BLaER1 (cell line): ENCODE data around the gene BTBD1.

Source experiments
- H3K27ac ChIP-seq: shearing (Covaris generic); formaldehyde crosslinking; 2 replicates; pipeline ENCODE4 v1.8.1; 2022
- H3K27me3 ChIP-seq: shearing (Covaris generic); formaldehyde crosslinking; 2 replicates; pipeline ENCODE4 v1.8.1; 2022
- H3K36me3 ChIP-seq: shearing (Covaris generic); formaldehyde crosslinking; 2 replicates; pipeline ENCODE4 v1.8.1; 2022
- H3K4me1 ChIP-seq: shearing (Covaris generic); formaldehyde crosslinking; 2 replicates; pipeline ENCODE4 v1.8.1; 2022
- H3K4me2 ChIP-seq: shearing (Covaris generic); formaldehyde crosslinking; 2 replicates; pipeline ENCODE4 v1.8.1; 2022
- H3K4me3 ChIP-seq: shearing (Covaris generic); formaldehyde crosslinking; 2 replicates; pipeline ENCODE4 v1.8.1; 2022
- H3K9ac ChIP-seq: shearing (Covaris generic); formaldehyde crosslinking; 2 replicates; pipeline ENCODE4 v1.8.1; 2022
- H3K9me3 ChIP-seq: shearing (Covaris generic); formaldehyde crosslinking; 2 replicates; pipeline ENCODE4 v1.8.1; 2022
- H4K20me1 ChIP-seq: shearing (Covaris generic); formaldehyde crosslinking; 2 replicates; pipeline ENCODE4 v1.8.1; 2022
- Cebpa-rat ChIP-seq: shearing (Covaris generic); IDR thresholded peaks from 2 replicates; pipeline ENCODE4 v1.8.1; 2022

BTBD1 gene

DNA sequence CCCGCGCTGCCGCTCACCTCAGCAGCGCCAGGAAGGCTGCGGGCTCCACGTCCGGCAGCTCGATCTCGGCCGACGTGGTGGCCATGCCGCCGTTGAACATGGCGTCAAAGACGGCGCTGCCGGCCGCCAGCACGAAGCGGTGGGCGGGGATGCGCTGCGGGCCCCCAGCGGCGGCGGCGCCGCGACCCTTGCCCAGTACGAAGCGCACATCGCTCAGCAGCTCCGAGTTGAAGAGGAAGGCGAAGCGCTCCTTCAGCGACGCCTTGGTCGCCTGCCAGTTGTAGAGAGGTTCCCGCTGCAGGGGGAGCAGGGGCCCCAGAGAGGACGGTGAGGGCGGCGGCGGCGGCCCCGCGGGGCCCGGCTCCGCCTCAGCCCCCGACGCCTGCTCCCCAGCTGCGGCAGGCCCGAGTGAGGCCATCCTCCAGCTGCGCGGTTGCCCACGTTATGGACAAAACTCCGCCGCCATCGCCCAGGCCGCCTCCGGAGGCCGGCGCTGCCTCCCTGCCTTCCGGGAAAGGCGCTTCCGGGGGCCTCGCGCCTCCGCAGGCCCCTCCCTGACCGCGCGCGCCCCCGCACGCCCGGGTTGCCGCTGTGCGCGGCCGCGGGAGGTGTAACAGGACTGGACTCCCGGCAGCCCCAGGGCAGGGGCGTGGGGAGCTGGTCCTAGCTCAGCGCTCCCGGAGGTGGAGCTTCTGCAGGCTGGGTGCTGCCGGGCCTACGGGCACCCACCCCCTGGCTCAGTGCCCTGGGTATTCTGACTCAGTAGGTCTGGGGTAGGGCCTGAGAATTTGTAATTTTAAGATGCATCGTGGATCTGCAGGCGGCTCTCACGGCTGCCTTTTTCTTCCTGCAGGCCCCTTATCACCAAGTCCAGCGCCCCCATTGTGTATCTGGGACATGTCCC lies at the start of gene BTBD1:
Gene BTBD1 (minus strand): TSS at position 519 of the 904 bp plus-strand sequence. CDS start 101 bp downstream, at position 418.
- Histone ChIP-seq H3K4me2 (peak within 1 kb of the TSS; percentile 96), H4K20me1 (peaks cover 43% of the 10 kb centered on the region), H3K9me3 (peaks cover 9% of the 10 kb centered on the region; the same call in 1 of the 2 replicates), H3K27me3 (no peaks in the 10 kb centered on the region), H3K4me3 (peak within 1 kb of the TSS; percentile 91), H3K36me3 (peaks cover 9% of the 10 kb centered on the region; the same call in 1 of the 2 replicates), H3K4me1 (peaks cover 49% of the 10 kb centered on the region), H3K9ac (peak within 1 kb of the TSS; percentile 97), H3K27ac (peak within 1 kb of the TSS; percentile 97)
- TF ChIP-seq Cebpa-rat, result no peak

DNA sequence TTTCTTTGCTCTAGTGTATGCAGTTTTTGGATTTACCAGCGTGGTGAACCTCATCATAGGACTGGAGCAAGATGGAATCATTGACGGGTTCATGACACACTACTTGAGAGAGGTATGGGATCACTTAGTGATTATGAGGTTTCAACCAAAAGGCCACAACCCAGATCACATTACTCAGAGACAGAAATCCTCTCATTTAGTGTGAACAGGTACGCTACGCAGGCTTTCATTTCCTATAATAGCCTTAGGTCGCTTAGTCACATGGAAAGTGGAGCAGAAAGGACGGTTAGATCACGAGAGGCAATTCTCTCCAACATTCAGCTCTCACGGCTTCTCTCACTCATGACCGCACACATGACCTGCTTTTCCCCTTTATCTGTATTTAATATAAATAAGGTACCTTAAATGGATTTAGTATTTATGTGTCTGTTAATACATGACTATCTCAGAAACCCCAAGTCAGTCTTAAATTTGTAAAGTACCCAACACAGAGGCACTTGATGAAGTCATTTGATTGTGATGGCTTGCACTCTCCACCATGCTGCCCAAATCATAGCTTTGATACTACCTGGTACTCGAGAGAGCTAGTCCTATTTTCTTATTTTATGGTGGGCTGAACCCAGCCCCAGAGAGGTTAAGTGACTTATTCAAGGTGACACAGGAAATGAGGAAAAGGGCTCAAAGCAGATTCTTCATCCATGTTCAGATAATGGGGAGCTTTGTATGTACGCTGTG lies 48.9 kb upstream of the BTBD1 start:
- no peaks in the 10 kb centered on the region for H4K20me1 ChIP-seq
- peaks cover 11% of the 10 kb centered on the region for H3K4me1 ChIP-seq
- H3K4me2 ChIP-seq, result no peak overlapping the region
- no peak overlapping the region for H3K4me3 ChIP-seq
- peaks cover 35% of the 10 kb centered on the region; the same call in 1 of the 2 replicates for H3K36me3 ChIP-seq
- no peak overlapping the region for H3K9ac ChIP-seq
- no peak for TF ChIP-seq Cebpa-rat
- no peaks in the 10 kb centered on the region for H3K9me3 ChIP-seq
- no peaks in the 10 kb centered on the region for H3K27me3 ChIP-seq
- H3K27ac ChIP-seq, result no peak overlapping the region

DNA sequence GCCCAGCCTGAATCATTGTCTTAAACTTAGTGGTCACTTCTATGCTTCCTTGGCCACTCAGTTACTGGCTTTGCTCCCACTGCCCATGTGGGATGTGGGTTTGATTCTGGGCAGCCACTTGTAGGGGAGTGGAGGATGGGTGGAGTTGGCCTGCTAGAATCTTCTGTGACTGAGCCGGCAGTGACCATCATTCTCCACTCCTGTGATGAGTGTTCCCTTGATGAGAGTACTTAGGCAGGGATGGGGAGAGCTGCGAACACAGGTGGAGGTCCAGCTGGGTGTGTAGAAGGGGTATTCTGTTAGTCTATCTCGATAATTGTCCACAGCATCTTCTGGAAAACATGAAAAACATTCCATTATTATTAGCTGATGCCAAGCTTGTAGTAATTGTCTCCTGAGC lies 48.4 kb upstream of the BTBD1 start:
- TF ChIP-seq Cebpa-rat, result no peak
- H3K4me3 ChIP-seq, result no peak overlapping the region

DNA sequence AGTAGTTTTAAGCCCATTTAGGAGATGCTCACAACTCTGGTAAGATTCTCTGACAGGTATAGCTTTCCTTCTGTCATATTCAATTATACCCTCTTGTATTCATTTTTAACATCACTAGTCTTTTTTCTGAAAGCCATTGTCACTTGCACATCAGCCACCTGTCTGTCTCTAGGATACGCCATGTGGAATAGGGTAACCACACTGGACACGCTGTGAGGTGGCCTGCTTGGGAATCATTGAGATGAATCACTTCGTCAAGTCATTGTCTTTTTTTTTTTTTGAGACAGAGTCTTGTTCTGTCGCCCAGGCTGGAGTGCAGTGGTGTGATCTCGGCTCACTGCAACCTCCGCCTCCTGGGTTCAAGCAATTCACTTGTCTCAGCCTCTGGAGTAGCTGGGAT lies 47.8 kb upstream of the BTBD1 start:
- no peak overlapping the region for H3K4me2 ChIP-seq
- TF ChIP-seq Cebpa-rat, result no peak
- no peak overlapping the region for H3K9ac ChIP-seq
- no peak overlapping the region for H3K27ac ChIP-seq
- no peak overlapping the region for H3K4me3 ChIP-seq
- peaks cover 22% of the 10 kb centered on the region for H3K4me1 ChIP-seq
- H3K9me3 ChIP-seq, result no peaks in the 10 kb centered on the region
- H4K20me1 ChIP-seq, result no peaks in the 10 kb centered on the region
- H3K36me3 ChIP-seq, result peaks cover 29% of the 10 kb centered on the region; the same call in 1 of the 2 replicates
- peaks cover under 1% of the 10 kb centered on the region; the same call in 1 of the 2 replicates for H3K27me3 ChIP-seq

More for the DNA sequence above, 48.4 kb upstream of the BTBD1 start:
- Histone ChIP-seq H3K4me2 (no peak overlapping the region), H4K20me1 (no peaks in the 10 kb centered on the region), H3K9me3 (no peaks in the 10 kb centered on the region), H3K27ac (no peak overlapping the region), H3K9ac (no peak overlapping the region), H3K27me3 (no peaks in the 10 kb centered on the region), H3K36me3 (peaks cover 34% of the 10 kb centered on the region; the same call in 1 of the 2 replicates), H3K4me1 (peaks cover 16% of the 10 kb centered on the region)

DNA sequence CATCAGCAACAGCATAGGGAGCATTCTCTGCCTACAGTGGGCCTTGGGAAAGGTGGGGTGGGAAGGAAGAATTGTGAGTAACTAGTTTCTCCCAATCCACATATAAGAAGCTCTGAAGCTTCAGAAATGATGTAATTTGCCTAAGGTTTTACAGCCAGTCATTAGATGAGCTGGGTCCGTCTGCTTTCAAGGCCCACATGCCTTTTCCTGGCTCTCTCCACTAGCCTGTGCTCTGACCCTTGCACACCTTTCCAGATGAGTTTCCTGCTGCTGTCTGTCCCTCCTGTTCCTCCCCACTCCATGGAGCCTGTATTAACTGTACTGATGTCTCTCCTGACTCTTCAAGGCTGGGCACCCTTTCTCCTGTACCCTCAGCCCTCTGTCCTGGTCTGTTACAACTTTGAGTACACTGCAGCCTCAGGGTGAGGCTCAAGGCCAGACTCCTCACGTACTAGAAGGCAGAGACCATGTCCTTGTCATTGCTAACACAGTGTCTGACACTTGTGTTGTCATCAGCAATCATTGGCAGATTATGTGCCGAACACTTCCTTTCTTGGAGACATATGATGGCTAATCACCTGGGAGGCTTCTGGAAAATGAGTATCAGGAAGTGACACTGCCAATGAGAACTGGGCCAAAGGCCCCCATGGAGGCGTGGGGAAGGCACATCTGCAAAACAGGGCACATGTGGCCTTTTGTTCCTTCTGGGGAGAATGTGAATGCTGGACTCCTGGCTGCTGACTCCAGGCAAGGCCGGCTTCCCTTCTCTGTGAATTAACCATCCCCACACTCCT lies 47.0 kb upstream of the BTBD1 start:
- H3K9me3 ChIP-seq, result no peaks in the 10 kb centered on the region
- peaks cover 28% of the 10 kb centered on the region for H3K4me1 ChIP-seq
- H3K27ac ChIP-seq, result no peak overlapping the region
- no peak overlapping the region for H3K4me2 ChIP-seq
- peaks cover 8% of the 10 kb centered on the region; the same call in 1 of the 2 replicates for H3K27me3 ChIP-seq
- no peak overlapping the region for H3K9ac ChIP-seq
- peaks cover 29% of the 10 kb centered on the region; the same call in 1 of the 2 replicates for H3K36me3 ChIP-seq
- no peak for TF ChIP-seq Cebpa-rat
- H4K20me1 ChIP-seq, result no peaks in the 10 kb centered on the region
- H3K4me3 ChIP-seq, result no peak overlapping the region

DNA sequence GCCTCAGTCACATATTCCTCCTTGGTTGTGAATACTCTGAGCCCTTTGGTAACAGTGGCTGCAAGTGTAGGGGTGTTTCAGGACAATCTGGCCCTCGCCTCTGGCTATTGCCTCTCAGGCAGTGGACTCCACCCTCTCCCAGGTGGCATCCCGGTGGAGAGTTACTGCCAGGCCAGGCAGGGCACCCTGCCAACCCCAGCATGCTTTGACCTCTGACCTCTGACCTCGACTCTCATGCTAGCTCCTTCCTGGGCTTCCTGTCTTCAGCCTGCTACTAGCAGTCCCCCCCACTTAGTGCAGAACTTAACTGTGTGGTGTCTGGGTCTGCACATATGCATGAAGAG lies 45.9 kb upstream of the BTBD1 start:
- no peak overlapping the region for H3K27ac ChIP-seq
- peaks cover 30% of the 10 kb centered on the region for H3K4me1 ChIP-seq
- H3K9me3 ChIP-seq, result no peaks in the 10 kb centered on the region
- peaks cover 29% of the 10 kb centered on the region; the same call in 1 of the 2 replicates for H3K36me3 ChIP-seq
- no peaks in the 10 kb centered on the region for H4K20me1 ChIP-seq
- H3K9ac ChIP-seq, result no peak overlapping the region
- H3K4me2 ChIP-seq, result no peak overlapping the region
- H3K27me3 ChIP-seq, result peaks cover 18% of the 10 kb centered on the region
- no peak for TF ChIP-seq Cebpa-rat
- H3K4me3 ChIP-seq, result no peak overlapping the region

DNA sequence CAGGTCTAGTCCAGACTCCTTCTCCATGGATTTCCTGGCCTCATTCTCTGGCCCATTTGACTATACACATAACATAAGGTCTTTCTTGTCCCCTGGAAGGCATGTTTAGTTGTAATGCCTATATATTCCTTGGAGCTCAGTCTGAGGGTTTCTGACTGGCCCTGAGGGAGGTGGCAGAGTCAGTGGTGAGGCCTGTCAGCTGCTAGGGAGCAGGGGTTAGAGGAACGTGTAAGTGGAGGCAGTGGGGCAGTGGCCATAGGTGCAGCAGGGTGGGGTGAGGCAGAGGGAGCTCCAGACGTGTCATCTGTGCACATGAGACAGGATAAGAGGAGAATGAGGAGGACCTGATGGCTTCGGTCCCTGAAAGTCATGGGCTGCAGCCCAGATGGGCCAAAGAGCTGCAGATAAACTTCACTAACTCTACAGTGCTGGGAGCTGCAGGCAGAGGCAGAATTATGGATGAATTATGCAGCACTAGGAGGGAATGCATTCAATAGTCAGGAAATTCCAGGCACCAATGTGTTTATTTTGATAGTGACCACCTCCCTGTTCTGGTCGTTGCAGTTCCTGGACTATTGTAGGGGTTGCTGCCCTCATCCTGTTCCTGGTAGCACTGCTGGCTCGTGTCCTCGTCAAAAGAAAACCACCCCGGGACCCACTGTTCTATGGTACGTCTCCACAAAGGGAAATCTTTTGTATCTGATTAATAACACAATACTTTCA lies 45.3 kb upstream of the BTBD1 start:
- H3K9ac ChIP-seq, result no peak overlapping the region
- H3K4me3 ChIP-seq, result no peak overlapping the region
- peaks cover 23% of the 10 kb centered on the region for H3K27me3 ChIP-seq
- no peak overlapping the region for H3K4me2 ChIP-seq
- no peak for TF ChIP-seq Cebpa-rat
- peaks cover 29% of the 10 kb centered on the region; the same call in 1 of the 2 replicates for H3K36me3 ChIP-seq
- no peaks in the 10 kb centered on the region for H3K9me3 ChIP-seq
- no peaks in the 10 kb centered on the region for H4K20me1 ChIP-seq
- H3K27ac ChIP-seq, result no peak overlapping the region
- peaks cover 35% of the 10 kb centered on the region for H3K4me1 ChIP-seq

DNA sequence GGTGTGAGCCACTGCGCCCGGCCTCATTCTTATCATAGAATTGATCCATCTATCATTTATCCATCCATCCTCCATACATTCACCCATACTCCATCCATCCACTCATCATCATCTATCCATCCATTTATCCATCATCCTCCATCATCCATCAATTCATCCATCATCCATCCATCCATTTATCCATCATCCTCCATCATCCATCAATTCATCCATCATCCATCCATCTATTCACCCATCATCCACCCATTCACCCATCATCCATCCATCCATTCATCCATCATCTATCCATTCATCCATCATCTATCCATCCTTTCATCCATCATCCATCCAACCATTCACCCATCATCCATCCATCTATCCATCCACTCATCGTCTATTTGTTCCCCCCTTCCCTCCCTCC lies 44.1 kb upstream of the BTBD1 start:
- H3K27ac ChIP-seq, result no peak overlapping the region
- H3K4me1 ChIP-seq, result peaks cover 39% of the 10 kb centered on the region
- H3K4me3 ChIP-seq, result no peak overlapping the region
- H3K36me3 ChIP-seq, result peaks cover 29% of the 10 kb centered on the region; the same call in 1 of the 2 replicates
- no peak overlapping the region for H3K9ac ChIP-seq
- H3K9me3 ChIP-seq, result no peaks in the 10 kb centered on the region
- no peak for TF ChIP-seq Cebpa-rat
- no peak overlapping the region for H3K4me2 ChIP-seq
- no peaks in the 10 kb centered on the region for H4K20me1 ChIP-seq
- H3K27me3 ChIP-seq, result peaks cover 34% of the 10 kb centered on the region

DNA sequence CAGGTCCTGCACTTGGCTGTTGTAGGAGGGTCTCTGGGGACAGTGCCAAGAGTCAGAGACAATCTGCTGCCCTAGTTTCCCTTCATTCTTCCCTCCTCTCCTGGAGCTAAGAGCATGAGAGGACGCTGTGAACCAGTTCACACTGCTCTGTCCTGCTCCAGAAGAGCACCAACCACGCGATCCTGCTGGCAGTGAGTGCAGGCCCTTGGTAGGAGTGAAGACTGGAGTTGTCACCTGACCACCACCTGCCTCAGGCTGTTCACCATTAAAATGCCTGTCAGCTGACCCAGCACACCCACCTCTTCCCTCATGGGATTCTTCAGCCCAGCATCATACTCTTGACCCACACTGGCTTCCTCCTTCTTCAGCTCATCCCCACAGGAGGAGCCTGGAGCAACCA lies 43.3 kb upstream of the BTBD1 start:
- no peaks in the 10 kb centered on the region for H3K9me3 ChIP-seq
- H3K4me3 ChIP-seq, result no peak overlapping the region
- no peak overlapping the region for H3K9ac ChIP-seq
- peaks cover 34% of the 10 kb centered on the region for H3K27me3 ChIP-seq
- peak overlapping the region; percentile 17; the same call in 1 of the 2 replicates for H3K4me2 ChIP-seq
- H3K27ac ChIP-seq, result no peak overlapping the region
- TF ChIP-seq Cebpa-rat, result no peak
- H3K4me1 ChIP-seq, result peaks cover 39% of the 10 kb centered on the region
- H3K36me3 ChIP-seq, result peaks cover 26% of the 10 kb centered on the region; the same call in 1 of the 2 replicates
- no peaks in the 10 kb centered on the region for H4K20me1 ChIP-seq
